Sigmoid colon (tissue), 4 donors: ENCODE measurements around the gene STEAP3.

Experiments
- CTCF ChIP-seq, 4 experiments: fragments of 450-650 bp in 3 of 4; fragments of 200-600 bp in 1 of 4; IDR thresholded peaks; one replicate each; pipeline ENCODE4 v1.5.1; 2016 to 2019; ENCODE audit warnings: antibody characterized with exemption in 4 of 4, mild to moderate bottlenecking in 3 of 4, moderate library complexity in 2 of 4
- POLR2A ChIP-seq, 2 donors: fragments of 450-650 bp; IDR thresholded peaks; one replicate each; pipeline ENCODE4 v1.6.1; 2016; ENCODE audit warnings: antibody characterized with exemption in 2 of 2, mild to moderate bottlenecking in 2 of 2, moderate library complexity in 2 of 2
- POLR2AphosphoS5 ChIP-seq, 4 donors: sonication (generic); formaldehyde crosslinking; IDR thresholded peaks; one replicate each; pipeline ENCODE4 v1.6.1; 2017; ENCODE audit warnings: antibody characterized with exemption in 4 of 4

- TF ChIP-seq CTCF (IDR thresholded peaks at IDR 0.05) (no peak), POLR2A (IDR thresholded peaks at IDR 0.05) (no peak), POLR2AphosphoS5 (IDR thresholded peaks at IDR 0.05) (no peak)
Measured at GRCh38 chr2:119219873-119220272, 3.8 kb upstream of the STEAP3 start.
